NOMO-1 treated with DMSO at 0.1 percent for 48 hours (cell line): ENCODE measurements around the gene DSC3.
"Not testable (repeated sequence)": the region's sequence is repeated elsewhere in the genome, so short reads cannot be mapped to it uniquely, and the experiment has no call there.

ENCODE experiments used
- DNase-seq: peaks from one replicate; lab custom pipeline; 2025; ENCODE audit not compliant: unreplicated experiment; lab: John Stamatoyannopoulos, UW

The DSC3 gene

DNA sequence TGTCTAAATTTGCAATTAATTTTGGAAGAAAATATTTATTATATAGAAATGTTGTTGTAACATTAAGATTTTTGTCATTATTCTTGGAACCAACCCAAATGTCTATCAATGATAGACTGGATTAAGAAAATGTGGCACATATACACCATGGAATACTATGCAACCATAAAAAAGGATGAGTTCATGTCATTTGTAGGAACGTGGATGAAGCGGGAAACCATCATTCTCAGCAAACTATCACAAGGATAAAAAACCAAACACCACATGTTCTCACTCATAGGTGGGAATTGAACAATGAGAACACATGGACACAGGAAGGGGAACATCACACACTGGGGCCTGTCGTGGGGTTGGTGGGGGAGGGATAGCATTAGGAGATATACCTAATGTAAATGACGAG, 64.5 kb downstream of the DSC3 start:
- DNase-seq, result not testable (repeated sequence)

DNA sequence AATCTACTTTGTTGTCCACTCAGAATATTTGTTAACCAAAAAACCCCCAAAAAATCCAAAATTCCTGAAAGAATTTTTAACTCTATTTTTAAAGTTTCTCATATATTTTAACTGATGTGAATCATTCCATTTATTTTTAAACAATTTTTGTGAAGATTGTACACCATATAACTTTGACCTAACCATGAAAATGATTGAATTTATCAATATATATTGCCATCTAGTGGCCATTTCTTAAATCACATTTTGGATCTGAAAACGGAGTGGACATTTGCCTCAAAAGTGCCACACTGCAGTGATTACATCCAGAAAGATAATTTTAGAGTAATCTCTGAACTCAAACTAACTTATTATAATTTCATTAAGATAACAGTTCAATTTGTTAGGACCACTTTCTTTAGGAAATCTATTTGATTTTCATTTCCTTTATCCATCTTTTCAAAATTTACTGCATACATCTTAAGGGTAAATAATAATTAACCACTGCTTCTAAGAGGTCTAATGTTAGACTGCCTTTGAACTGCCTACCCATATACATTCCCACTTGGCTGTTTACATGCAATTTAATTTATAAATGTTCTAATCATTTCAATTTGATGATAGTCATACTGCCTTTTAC, 71.1 kb downstream of the DSC3 start:
- DNase-seq, result peak; percentile 34

DNA sequence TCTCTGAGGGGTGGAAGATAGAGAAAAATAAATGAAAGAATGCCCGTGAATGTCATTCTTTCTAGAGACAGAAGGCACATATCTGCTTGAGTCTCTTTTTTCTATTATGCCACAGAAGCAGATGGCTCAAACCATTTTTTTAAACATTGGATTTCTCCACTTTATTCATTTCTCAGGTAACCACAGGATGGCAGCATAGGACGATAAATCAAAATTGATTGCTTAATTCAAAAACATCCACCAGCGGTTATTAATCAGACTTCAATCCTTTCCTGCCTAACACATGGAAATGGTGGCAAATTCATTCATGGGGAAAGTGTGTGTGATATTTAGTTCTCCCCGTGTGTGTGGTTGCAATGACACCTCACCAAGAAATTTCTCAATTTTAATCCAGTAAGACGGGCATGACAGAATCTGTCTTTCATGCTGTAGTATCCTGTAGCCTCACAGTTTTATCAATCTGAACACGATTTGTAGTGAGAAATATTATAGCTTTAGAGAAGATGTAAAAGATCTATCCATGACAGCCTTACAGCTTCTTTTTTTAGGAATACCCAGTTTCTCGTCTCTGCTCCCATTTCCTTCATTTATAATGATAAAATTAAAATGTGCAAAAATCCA, 72.2 kb downstream of the DSC3 start:
- DNase-seq, result peak; percentile 38

DNA sequence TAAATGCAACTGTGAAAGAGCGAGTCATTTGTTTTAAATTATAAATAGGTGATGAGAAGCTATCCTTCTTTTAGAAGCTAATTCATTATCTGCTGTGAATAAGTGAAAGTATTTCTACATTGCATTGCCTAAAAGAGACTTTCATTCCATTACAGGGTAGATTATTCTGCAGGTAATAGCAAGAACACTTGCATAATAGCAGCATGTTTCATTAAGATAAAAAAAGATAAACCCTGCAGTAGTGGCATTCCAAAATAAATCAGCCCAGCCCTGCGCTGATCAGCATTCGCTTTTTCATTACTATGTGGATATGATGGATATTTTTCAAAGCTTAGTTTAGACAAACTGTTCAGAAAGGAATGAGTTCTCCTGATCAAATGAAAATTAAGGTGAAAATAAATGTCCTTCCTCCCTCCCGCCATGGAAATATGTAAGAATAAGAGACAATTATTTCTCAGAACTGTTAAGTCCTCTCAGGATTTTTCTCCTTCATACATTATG, 72.8 kb downstream of the DSC3 start:
- no peak for DNase-seq

DNA sequence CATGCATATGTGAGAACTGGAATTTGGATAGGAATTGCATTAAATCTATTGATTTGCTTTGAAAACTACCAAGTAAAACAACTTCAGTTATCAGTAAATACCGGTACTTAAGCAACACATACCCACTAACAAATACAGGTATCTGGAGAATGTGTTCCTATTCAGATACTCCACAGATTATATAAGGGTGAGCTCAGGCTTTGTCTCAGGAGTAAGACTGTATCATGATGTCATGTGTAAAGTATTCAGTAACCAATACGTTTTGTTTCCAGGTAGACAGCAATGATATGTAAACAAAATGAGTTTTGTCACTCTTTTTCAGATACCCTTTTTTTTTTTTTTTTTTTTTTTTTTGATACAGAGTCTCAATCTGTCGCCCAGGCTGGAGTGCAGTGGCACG, 74.8 kb downstream of the DSC3 start:
- no peak for DNase-seq

DNA sequence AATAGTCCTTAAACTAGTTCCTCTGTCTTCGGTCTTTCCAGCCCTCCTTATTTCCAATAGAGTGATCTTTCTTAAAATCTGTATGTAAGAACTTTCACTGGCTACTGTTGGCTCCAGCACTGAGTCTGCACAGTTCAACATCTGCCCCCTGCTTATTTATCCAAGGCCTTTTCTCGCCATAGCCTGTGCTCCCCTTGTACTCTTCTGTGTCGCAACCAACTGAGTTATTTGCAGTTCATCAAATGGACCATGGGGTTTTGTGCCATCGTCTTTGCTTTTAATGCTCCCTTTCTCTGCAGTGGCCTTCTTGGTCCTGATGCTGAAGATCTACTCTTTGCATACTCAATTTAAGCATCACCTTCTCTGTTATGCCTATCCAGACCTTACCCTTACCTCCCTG, 77.3 kb downstream of the DSC3 start:
- DNase-seq, result no peak

DNA sequence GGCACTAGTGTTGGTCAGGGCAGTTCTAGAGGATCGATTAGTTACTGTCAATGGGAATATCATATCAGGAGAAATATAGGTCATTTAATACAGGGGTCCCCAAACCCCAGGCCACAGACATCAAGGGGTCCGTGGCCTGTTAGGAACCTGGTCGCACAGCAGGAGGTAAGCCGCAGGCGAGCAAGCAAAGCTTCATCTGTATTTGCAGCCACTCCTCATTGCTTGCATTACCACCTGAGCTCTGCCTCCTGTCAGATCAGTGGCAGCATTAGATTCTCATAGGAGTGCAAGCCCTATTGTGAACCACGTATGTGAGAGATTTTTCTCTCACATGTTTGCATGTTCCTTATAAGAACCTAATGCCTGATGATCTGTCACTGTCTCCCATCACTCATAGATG, 81.9 kb downstream of the DSC3 start:
- no peak for DNase-seq

DNA sequence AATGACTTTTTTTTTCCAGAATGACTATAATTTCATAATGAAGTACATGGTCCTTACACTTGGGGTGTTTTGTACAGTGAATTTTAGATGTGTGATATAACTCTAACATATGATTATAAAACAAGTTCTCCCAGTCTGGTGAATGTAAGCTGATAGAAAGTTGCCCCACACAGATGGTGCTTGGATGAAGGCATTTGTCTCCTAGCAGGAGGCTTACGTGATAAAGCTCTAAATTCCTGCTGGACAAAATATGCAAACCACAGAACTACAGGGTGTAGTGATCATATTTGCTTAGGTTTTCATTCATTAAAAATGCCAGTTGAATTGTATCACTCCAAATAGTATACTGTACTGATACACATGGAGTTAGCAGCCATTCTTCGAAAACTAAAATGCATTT, 85.5 kb downstream of the DSC3 start:
- no peak for DNase-seq

DNA sequence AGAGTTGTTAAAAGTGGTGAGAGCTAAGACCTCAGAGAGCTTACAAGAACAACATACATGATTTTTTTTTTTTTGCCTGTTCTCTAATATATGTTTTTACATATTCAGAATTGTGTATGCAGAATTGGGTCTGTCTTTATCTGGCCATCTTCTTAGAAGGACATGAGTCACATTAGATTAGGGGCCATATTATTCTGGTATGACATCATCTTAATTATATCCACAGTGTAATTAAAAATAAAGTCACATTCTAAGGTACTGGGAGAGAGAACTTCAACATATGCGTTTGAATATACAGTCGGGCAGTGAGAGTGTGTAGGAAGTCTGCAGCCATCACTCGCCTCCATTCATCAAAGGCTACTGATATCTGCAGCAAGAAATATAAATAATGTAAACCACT, 88.3 kb downstream of the DSC3 start:
- DNase-seq, result no peak

DNA sequence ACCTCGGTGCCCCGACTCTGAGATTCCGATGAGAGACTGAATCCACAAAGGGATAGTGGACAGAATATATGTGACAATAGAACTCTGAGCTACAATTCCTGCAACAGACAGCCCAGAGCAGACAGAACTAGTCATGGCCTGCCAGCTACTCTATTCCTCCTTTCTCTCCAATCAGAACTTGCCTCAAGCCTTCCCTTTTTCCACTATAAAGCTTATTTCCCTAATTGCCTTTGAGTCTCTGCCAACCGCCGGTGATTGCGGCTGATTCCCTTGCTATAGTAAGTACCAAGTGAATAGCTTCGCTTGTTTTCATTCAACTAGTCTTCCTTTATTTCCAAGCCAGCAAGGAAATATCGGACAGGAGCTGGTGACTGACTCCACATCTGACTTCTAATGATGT, 96.8 kb downstream of the DSC3 start:
- DNase-seq, result no peak

DNA sequence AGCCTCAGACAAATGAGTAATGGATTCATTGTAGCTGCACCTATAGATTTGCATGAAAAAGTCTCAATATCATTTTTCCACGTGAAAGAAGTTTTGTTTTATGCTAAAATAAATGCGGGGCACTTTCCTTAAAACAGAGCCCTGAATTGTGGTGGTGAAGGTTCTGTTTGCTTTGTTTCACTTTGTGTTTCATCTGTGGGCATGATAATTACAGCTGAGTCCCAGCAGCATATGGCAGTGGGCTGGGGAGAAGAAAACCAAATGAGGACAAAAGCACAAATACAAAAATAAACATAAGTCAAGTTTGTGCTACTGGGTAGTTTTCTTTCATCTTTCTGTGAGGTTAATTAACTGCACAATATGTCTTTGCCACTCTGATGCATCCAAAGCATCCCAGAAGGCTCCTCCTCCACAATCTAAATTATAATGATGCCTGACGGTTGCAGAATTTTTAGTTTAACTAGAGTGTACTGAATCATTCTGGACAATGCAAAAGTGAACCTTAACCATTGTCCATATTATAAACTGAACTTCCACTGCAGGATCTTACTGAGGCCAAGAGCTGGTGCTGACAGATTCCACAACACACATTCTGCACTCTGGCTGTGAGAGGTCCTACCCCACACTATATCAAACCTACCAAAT, 97.6 kb downstream of the DSC3 start:
- no peak for DNase-seq

DNA sequence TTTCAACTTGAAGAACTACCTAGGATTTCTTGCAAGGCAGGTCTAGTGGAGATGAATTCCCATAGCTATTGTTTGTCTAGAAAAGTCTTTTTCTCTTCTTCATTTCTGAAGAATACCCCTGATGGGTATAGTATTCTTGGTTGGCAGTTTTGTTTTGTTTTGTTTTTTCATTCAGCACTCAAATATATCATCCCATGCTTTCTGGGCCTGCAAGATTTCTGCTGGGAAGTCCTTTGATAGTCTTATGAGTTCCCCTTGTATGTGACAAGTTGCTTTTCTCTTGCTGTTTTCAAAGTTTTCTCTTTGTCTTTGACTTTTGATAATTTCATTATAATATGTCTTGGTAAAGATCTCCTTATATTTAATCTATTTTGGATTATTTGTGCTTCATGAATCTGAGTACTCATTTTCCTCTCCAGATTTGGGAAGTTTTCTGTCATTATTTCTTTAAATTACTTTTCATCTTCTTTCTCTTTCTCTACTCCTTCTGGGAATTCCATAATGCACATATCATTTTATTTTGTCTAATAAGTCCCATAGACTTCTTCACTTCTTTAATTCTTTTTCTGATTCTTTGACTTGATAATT, 101.5 kb downstream of the DSC3 start:
- DNase-seq, result no peak
